Vagina (tissue), 2 donors: ENCODE measurements around the gene CTH.

Experiments used
- CTCF ChIP-seq, 3 experiments: fragments of 450-650 bp in 2 of 3; fragments of 200-600 bp in 1 of 3; sonication (generic) in 1 of 3; IDR thresholded peaks; one replicate each; pipeline ENCODE4 v1.5.1; 2017 to 2019; ENCODE audit warnings: antibody characterized with exemption in 3 of 3, mild to moderate bottlenecking in 2 of 3, moderate library complexity in 2 of 3
- POLR2A ChIP-seq, 2 donors: fragments of 450-650 bp; IDR thresholded peaks; one replicate each; pipeline ENCODE4 v1.6.1; 2017; ENCODE audit warnings: antibody characterized with exemption in 2 of 2, mild to moderate bottlenecking in 2 of 2, moderate library complexity in 2 of 2

- no peak for TF ChIP-seq POLR2A (IDR thresholded peaks at IDR 0.05)
- no peak for TF ChIP-seq CTCF (IDR thresholded peaks at IDR 0.05)
Measured at GRCh38 chr1:70405780-70406416, 5.2 kb upstream of the CTH start.
